ENCODE measurements around the gene INO80E.

The INO80E gene

GRCh38 chr16:29993191-29993902 lies 2.7 kb upstream of the INO80E start:
- DNase-seq, result no peak

- DNase-seq, result no peak
Measured at GRCh38 chr16:29993903-29994599, 2.0 kb upstream of the INO80E start.

GRCh38 chr16:29994600-29995323 lies 1.3 kb upstream of the INO80E start:
- DNase-seq, result peak; percentile 75

GRCh38 chr16:29995324-29995910 lies 624 bp upstream of the INO80E start, which contains the start of gene HIRIP3:
Gene HIRIP3 (minus strand): TSS chr16:29995617. CDS start chr16:29995605, 12 bp downstream.
- peak; percentile 89 for DNase-seq

GRCh38 chr16:29996766-29997250 lies 767 bp downstream of the INO80E start:
- no peak for DNase-seq

- no peak for DNase-seq
Measured at GRCh38 chr16:29999605-30000004, 3.6 kb downstream of the INO80E start.

- no peak for DNase-seq
Measured at GRCh38 chr16:30000735-30001631, 4.9 kb downstream of the INO80E start.

GRCh38 chr16:30002614-30003346 lies 6.7 kb downstream of the INO80E start:
- DNase-seq, result no peak

- DNase-seq, result no peak
Measured at GRCh38 chr16:30003670-30004423, 7.8 kb downstream of the INO80E start.

GRCh38 chr16:30004424-30004776 lies 8.4 kb downstream of the INO80E start:
- no peak for DNase-seq

- DNase-seq, result no peak
Measured at GRCh38 chr16:30004811-30005242, 8.8 kb downstream of the INO80E start.

GRCh38 chr16:30005341-30006094 lies 9.5 kb downstream of the INO80E start:
- DNase-seq, result peak; percentile 48

- no peak for DNase-seq
Measured at GRCh38 chr16:30006095-30006473, 10.0 kb downstream of the INO80E start.

- no peak for DNase-seq
Measured at GRCh38 chr16:30006659-30007377, 10.8 kb downstream of the INO80E start.

- DNase-seq, result no peak
Measured at GRCh38 chr16:30007378-30007895, 11.4 kb downstream of the INO80E start.

GRCh38 chr16:30009085-30009862 lies 13.2 kb downstream of the INO80E start:
- no peak for DNase-seq

GRCh38 chr16:30009990-30010843 lies 14.2 kb downstream of the INO80E start:
- no peak for DNase-seq
